Choroid plexus epithelial cell (primary cell): ENCODE results near the gene ABLIM2.
A peak's percentile ranks its signal among the peaks of the same experiment; 100 is the strongest.

Experiments
- DNase-seq: peaks from one replicate; pipeline ENCODE4 v3.0.0-alpha.2; 2010; ENCODE audit warnings: low read depth
- H3K4me3 ChIP-seq: 2 replicates; pipeline ENCODE4 v1.5.1; 2011; ENCODE audit warnings: low read depth, mild to moderate bottlenecking, control low read depth, low read length, moderate library complexity
- TF ChIP-seq, protein P1 (sequence below): conservative IDR thresholded peaks from 2 replicates; pipeline ENCODE4 v1.5.1; 2011; ENCODE audit warnings: low read depth, mild to moderate bottlenecking, control low read depth, inconsistent platforms, low read length, moderate library complexity

ABLIM2 gene

DNA sequence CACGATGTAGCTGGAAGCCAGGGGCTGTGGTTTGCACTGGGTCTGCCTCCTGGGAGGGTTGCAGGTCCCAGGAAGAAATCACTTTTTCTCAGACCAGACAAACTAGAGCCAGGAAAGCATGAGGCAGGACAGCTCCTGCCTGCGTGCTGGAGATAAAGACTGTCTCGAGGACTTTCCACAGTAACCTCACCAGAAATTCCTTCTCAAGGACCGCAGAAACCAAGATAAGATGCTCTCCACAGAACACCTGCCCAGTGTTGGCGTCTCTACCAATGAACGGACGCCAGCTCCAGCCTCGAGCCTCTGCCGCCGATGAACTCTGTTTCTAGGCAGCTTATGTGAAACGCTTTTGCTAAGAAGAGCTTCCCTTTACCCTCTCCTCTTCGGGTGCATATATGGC lies 142.1 kb downstream of the ABLIM2 start:
- DNase-seq: no peak
- no peak overlapping the region for H3K4me3 ChIP-seq
- TF ChIP-seq, protein P1, sequence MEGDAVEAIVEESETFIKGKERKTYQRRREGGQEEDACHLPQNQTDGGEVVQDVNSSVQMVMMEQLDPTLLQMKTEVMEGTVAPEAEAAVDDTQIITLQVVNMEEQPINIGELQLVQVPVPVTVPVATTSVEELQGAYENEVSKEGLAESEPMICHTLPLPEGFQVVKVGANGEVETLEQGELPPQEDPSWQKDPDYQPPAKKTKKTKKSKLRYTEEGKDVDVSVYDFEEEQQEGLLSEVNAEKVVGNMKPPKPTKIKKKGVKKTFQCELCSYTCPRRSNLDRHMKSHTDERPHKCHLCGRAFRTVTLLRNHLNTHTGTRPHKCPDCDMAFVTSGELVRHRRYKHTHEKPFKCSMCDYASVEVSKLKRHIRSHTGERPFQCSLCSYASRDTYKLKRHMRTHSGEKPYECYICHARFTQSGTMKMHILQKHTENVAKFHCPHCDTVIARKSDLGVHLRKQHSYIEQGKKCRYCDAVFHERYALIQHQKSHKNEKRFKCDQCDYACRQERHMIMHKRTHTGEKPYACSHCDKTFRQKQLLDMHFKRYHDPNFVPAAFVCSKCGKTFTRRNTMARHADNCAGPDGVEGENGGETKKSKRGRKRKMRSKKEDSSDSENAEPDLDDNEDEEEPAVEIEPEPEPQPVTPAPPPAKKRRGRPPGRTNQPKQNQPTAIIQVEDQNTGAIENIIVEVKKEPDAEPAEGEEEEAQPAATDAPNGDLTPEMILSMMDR: no peak

DNA sequence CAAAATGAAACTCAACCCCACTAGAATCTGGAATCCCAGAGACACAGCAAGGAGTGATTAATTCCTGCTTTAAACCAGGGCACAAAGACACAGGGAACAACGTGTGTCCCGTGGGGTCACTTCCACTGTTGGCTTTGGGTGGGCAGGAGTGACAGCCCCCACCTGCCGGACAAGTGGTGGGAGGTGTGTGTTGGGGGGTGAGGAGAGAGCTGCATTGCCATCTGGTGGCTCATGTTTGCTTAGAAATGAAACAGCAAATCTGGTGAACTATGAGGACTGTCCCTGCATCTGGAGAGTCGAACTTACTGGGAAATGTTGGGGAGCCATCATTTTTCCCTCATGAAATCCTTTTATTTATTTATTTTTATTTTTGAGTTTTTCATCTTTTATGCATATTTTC lies 143.1 kb downstream of the ABLIM2 start:
- DNase-seq: peak; percentile 35
- no peak overlapping the region for H3K4me3 ChIP-seq
- TF ChIP-seq, protein P1: peak; percentile 70

DNA sequence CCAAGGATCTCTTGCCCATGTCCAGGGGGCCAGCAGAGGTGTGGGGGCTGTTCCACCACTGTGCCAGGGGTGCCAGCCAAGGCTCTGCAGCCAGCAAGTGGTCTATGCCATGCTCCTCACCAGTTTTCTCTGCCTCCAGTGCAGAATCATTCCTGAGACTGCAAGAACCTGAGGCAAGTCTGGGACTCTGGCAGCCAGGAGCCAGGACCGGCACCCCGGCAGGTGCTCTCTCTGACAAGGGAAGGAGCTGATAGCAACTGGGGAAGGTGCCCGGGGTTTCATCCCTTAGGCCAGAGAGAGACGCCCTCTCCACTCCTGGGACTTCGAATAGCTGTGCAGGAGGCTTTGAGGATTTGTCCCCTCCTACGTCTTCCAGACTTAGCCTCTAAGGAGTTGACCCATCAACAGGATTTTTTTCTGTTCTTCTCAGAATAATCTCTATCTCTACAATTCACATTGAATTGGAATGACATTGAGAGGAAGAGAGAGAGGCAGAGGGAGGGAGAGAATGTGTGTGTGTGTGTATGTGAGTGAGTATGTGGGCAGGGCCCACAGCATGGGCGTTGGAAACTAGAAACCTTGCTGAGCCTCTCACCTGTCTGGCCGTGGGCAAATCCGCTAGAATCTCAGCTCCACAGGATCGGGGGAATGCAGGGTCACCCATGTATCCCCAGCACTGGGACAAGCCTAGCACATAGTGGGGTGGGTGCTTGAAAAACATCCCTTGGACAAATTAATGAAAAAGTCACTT lies 144.5 kb downstream of the ABLIM2 start:
- H3K4me3 ChIP-seq: no peak overlapping the region
- DNase-seq: no peak
- TF ChIP-seq, protein P1: no peak

DNA sequence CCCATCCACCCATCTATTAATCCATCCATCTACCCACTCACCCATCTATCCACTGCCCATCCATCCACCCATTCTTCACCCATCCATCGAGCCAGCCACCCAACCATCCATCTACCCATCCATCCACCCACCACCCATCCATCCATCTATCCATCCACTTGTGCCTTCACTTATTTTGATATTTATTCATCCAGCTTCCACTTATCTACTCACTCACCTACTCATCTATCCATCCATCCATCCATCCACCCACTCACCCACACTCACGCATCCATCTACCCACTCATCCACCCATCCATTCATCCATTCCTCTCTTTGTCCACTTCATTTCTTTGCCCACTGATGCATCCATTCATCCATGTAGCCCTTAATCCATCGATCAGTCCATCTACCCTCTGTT lies 146.1 kb downstream of the ABLIM2 start:
- DNase-seq: no peak
- H3K4me3 ChIP-seq: no peak overlapping the region

DNA sequence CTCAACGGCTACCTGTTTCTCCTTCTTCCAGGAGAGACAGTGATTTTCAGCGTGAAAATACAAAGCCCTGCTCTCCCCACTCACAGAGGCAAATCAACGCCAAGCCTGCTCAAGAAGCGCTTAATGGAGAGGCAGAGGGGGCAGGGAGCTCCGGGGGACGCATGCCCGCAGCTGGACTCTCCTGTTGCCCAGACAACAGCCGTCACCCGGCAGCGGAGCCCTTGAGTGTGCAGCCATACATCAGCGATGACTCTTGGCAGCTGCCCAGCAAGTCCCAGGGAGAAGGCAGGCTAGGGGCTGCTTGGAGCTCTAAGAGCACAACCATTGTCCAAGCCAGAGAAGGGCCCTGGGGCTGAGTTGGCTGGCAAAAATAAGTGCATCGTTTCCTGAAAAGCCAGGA lies 148.0 kb downstream of the ABLIM2 start:
- DNase-seq: peak; percentile 35
- H3K4me3 ChIP-seq: no peak overlapping the region
- TF ChIP-seq, protein P1: no peak

More for the DNA sequence above, 146.1 kb downstream of the ABLIM2 start:
- TF ChIP-seq, protein P1: no peak

DNA sequence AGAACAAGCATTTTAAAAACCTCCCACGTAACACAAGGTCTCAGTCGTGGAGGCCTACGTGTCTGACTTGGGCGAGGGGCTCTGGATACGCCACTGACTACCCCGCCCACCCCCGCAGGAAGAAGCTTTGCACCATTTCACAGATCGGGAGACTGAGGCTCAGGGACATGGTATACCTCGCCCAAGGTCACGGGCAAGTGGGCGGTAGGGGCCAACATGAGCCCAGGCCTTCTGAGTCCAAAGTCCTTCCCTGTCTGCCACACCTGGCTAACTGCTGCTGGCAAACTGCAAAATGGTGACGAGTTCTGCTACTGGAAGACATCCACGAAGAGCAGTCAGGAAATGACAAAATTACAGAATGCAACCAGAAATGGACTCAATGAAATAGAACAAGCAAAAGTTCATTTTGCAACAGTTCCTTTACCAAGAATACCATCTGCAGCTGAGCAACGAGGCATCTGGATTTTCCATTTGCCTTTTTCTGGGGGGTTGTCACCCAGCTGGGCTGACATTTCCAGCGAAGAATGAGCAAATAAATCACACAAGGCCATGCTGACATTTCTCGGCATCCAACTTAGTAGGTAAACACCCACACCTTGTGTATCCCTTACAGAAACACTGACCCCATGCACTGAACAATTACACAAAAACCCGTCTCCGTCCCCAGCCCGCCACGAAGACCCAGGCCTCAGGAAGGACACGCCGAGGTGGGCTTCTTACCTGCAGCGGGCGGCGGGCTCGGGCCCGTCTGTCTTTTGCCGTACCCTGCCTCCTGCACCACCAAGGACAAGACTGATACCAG lies 148.7 kb downstream of the ABLIM2 start:
- no peak for DNase-seq
- no peak overlapping the region for H3K4me3 ChIP-seq
- TF ChIP-seq, protein P1: no peak
